ENCODE measurements around the gene VSIG10L.

VSIG10L gene

DNA sequence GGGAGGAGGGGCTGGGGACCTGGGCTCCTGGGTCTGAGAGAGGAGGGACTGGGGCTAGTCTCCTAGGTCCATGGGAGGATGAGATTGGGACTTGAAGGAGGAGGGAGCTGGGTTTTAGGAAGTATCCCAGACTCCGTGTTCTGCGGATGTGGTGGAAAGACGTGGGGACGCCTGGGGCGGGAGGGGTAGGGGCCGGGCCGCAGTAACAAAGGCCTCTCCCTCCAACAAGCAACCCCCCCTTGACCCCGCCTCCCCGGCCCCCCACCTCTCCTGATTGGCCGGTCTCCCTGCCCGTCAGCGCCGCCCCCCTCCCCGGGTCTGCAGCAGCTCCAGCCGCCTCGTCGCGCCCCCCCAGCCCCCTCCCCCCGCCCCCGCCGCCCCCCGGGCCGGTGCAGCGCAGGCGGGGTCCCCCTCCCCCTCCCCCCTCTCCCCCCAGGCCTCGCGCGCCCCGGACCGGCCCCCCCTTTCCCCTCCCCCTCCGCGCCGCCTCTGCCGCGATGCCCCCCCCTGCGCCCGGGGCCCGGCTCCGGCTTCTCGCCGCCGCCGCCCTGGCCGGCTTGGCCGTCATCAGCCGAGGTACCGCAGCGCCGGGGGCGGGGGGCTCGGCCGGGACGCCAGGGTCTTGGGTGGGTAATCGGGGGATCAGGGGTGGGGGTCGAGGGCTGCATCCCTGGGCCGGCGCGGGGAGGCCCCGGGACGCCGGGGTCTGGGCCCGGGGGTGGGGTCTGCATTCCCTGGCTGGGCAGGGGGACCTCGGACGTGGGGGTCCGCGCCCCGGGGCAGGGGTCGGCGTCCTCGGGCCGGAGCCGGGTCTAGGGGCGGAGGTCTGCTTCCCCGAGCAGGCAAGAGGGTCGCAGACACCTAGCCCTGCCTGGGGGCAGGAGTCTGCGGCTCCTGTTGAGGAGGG lies 30.3 kb downstream of the VSIG10L start, which contains the start of gene IGLON5:
Gene IGLON5, plus strand, starts transcription at position 294 of the 907 bp plus-strand sequence. Its CDS starts 204 bp downstream, at position 498.
- TF ChIP-seq, protein P1, sequence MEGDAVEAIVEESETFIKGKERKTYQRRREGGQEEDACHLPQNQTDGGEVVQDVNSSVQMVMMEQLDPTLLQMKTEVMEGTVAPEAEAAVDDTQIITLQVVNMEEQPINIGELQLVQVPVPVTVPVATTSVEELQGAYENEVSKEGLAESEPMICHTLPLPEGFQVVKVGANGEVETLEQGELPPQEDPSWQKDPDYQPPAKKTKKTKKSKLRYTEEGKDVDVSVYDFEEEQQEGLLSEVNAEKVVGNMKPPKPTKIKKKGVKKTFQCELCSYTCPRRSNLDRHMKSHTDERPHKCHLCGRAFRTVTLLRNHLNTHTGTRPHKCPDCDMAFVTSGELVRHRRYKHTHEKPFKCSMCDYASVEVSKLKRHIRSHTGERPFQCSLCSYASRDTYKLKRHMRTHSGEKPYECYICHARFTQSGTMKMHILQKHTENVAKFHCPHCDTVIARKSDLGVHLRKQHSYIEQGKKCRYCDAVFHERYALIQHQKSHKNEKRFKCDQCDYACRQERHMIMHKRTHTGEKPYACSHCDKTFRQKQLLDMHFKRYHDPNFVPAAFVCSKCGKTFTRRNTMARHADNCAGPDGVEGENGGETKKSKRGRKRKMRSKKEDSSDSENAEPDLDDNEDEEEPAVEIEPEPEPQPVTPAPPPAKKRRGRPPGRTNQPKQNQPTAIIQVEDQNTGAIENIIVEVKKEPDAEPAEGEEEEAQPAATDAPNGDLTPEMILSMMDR (IDR thresholded peaks at IDR 0.05; ENCODE audit: low read depth, low read length), result no peak
- no peak within 1 kb of the TSS for H3K4me3 ChIP-seq (ENCODE audit: low read depth, low read length)

DNA sequence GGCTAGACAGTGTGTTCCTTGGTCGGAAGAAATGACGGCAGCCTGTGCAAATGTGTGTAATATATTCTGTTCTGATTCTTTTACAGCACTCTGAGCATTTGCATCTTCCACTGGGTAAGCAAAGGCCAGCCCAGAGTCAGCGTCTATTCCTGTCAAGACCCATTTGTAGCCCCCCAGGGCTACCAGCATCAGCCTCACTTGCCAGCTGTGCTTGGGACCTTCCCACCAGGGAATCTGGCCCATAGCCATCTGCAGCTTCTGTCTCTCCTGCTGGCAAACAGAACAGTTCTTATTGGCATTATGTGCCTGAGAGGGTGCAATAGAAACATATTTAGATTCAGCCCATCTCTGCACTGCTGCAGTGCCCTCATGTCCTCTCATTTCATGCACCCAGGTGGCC lies 36.5 kb downstream of the VSIG10L start:
- H3K4me3 ChIP-seq (ENCODE audit: low read depth, low read length), result no peak overlapping the region
- TF ChIP-seq, protein P1 (IDR thresholded peaks at IDR 0.05; ENCODE audit: low read depth, low read length), result no peak

DNA sequence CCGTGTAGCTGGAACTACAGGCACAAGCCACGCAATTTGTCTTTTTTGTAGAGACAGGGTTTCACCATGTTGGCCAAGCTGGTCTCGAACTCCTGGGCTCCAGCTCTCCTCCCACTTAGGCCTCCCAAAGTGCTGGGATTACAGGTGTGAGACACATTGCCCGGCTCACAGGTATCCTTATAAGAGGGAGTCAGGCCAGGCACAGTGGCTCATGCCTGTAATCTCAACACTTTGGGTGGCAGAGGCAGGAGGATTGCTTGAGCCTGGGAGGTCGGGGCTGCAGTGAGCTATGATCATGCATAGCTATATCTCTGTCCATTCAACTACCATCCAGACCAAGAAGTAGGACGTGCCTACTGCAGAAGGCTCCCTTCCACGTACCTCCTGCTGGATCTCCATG lies 40.7 kb downstream of the VSIG10L start:
- TF ChIP-seq, protein P1 (IDR thresholded peaks at IDR 0.05; ENCODE audit: low read depth, low read length), result no peak
- no peak overlapping the region for H3K4me3 ChIP-seq (ENCODE audit: low read depth, low read length)

DNA sequence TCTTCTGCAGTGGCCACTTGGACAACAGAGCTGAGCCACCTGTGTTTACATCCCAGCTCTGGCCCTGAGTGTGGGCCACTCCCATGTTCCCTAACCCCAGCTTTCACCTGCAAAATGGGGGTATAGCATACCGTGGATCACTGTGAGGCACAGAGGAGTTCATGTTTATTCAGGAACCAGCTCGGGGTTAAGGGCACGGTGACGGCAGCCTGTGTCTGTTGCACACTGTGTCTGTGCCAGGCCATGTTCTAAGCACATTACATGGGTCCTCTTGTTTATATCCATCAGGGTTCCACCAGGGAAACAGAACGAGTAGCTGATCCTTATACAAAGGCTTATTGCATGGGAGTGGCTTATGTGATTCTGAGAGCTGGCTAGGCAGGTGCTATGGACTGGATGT lies 44.5 kb downstream of the VSIG10L start:
- TF ChIP-seq, protein P1 (IDR thresholded peaks at IDR 0.05; ENCODE audit: low read depth, low read length), result no peak
- H3K4me3 ChIP-seq (ENCODE audit: low read depth, low read length), result no peak overlapping the region

DNA sequence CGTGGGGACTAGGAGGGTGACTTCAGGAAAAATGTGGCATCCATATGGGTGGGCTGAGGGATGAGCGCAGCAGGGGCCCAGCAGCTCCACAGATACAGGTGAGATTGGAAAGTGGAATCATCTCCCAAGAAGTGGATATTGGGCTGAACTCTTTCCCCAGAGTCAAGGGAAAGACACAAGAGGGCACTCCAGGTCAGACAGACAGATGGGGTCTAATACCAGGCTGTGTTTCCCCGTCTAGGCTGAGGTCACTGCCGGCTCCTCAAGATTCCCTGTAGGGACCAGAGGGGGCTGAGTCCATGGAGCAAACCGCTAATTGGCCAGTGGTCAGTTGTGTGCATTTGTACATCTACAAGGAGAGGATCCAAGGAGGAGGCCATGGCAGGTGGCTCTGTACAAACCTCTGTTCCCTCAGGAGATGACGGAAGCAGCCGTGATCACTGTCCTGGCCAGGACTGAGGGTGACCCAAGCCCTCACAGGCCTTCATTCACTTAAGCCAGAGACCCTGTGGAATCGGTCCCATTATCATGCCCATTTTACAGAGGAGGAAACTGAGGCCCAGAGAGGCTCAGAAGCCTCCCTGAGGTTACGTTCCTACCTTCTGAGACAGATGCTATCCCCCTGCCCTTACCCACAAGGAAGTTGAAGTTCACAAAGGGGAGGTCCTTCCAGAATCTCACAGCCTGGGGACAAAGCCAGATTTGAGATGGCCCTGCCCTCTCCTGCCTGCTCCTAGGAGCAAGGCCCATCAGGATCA lies 45.4 kb downstream of the VSIG10L start:
- no peak overlapping the region for H3K4me3 ChIP-seq (ENCODE audit: low read depth, low read length)
- TF ChIP-seq, protein P1 (IDR thresholded peaks at IDR 0.05; ENCODE audit: low read depth, low read length), result no peak

DNA sequence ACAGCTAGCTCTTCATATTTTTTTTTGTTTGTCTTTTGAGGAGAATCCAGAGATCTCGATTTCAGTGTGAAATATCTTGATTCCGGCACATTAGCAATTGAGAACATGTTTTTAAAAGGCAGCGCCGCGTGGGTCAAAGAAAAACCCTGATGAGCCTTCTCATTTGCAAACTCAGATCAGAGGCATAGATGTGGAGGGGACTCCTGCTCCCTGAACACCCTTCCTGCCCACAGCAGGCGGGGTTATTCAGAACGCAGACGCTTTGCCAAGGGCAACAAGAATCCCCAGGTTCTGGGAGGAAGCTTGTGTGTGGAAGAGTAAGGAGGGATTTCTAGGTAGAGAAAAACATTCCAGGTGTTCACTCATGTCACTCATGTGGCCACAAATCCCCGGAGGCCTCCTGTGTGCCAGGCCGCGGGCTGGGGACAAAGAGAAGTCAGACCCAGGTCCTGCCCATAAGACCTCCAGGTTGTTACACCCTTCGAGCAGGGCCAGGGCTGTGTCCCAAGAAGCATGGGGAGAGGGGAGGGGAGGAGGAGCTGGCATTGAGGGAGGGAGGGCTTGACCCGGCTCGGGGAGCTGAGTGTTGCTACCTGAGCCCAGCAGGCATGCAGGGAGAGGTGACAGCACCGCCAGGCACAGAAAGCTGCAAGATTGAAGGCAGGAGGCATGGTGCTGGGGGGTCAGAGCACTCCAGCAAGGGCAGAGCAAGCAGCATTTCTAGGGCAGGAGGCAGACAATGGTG lies 46.4 kb downstream of the VSIG10L start:
- TF ChIP-seq, protein P1 (IDR thresholded peaks at IDR 0.05; ENCODE audit: low read depth, low read length), result no peak
- no peak overlapping the region for H3K4me3 ChIP-seq (ENCODE audit: low read depth, low read length)

Data from WI38 (cell line).